ENCODE data around the gene HEBP2. TPM values are rescaled to one million over a fixed set of nuclear protein-coding genes. Genes with fewer than 3 reads are reported as not detected.
"Not testable (repeated sequence)": the region's sequence is repeated elsewhere in the genome, so short reads cannot be mapped to it uniquely, and the experiment has no call there.

HEBP2 gene, protein sequence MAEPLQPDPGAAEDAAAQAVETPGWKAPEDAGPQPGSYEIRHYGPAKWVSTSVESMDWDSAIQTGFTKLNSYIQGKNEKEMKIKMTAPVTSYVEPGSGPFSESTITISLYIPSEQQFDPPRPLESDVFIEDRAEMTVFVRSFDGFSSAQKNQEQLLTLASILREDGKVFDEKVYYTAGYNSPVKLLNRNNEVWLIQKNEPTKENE
- total RNA-seq: 100 to 1,000 TPM in 2 of 4 donors, 10 to 100 TPM in 2; 83.9 to 133 (median 109) TPM
- polyA plus RNA-seq: 10 to 100 TPM; 19.6 to 34.9 (median 34.2) TPM
- long read RNA-seq, donor 1, full-length matches to known transcripts: 114 of 123 reads
- long read RNA-seq, donor 1, partial matches to known transcripts: 7 of 123 reads
- long read RNA-seq, donor 1, other reads (novel, unspliced or antisense): 2 of 123 reads
- long read RNA-seq, donor 2, full-length matches to known transcripts: 211 of 226 reads
- long read RNA-seq, donor 2, partial matches to known transcripts: 9 of 226 reads
- long read RNA-seq, donor 2, other reads (novel, unspliced or antisense): 6 of 226 reads

- Histone ChIP-seq H3K36me3 (ENCODE audit: insufficient read depth in 1 of 2, low read depth in 1 of 2) (peaks cover 11 to 37% of the 10 kb centered on the region in 2 donors), H3K9me3 (no peaks in the 10 kb centered on the region), H3K4me1 (peaks cover 9% of the 10 kb centered on the region), H3K27me3 (ENCODE audit: insufficient read depth in 3 of 3, low read length in 2 of 3) (no peaks in the 10 kb centered on the region), H3K27ac (peak within 1 kb of the TSS; percentile 92), H3K4me3 (peak within 1 kb of the TSS; percentile 97)
- intact Hi-C loops (cut with DNase I): loop anchor here (2.0 to 10.0 kb wide), 2 partner anchors 289 kb away; no protein-coding TSS in a partner anchor
- TF ChIP-seq, protein P1, sequence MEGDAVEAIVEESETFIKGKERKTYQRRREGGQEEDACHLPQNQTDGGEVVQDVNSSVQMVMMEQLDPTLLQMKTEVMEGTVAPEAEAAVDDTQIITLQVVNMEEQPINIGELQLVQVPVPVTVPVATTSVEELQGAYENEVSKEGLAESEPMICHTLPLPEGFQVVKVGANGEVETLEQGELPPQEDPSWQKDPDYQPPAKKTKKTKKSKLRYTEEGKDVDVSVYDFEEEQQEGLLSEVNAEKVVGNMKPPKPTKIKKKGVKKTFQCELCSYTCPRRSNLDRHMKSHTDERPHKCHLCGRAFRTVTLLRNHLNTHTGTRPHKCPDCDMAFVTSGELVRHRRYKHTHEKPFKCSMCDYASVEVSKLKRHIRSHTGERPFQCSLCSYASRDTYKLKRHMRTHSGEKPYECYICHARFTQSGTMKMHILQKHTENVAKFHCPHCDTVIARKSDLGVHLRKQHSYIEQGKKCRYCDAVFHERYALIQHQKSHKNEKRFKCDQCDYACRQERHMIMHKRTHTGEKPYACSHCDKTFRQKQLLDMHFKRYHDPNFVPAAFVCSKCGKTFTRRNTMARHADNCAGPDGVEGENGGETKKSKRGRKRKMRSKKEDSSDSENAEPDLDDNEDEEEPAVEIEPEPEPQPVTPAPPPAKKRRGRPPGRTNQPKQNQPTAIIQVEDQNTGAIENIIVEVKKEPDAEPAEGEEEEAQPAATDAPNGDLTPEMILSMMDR (IDR thresholded peaks at IDR 0.05): peak; percentile 68
- ATAC-seq (peak; percentile 94 to 97 (median 96)), DNase-seq (peak; percentile 95 to 98)
- 0 to 1% (median 0%) methylated on average over 51 to 92 of the region's 92 CpGs for WGBS, 3 donors
Measured at GRCh38 chr6:138403801-138404665, at the start of gene HEBP2. Gene HEBP2, plus strand, starts transcription at chr6:138404223. Its CDS starts 273 bp downstream, at chr6:138404496.

DNA sequence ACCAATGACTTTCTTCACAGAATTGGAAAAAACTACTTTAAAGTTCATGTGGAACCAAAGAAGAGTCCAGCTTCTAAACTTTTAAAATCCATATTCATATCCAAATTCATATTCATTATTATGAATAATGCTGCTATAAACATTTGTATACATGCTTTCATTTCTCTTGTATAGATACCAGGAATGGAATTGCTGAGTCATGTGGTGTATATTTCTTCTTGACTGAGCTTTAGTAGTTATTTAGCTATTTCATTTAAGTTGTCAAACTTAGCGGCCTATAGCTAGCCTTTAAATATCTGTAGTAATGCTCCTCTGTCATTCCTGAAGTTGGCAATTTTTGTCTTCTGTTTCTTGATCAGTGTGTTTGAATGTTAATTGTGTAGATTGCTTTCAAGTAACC, 46.1 kb upstream of the HEBP2 start:
- no peaks in the 10 kb centered on the region for H3K9me3 ChIP-seq
- WGBS, 3 donors: 87 to 95% (median 91%) methylated on average over 1 of the region's 1 CpG
- H3K36me3 ChIP-seq (ENCODE audit: insufficient read depth in 1 of 2, low read depth in 1 of 2): no peaks in the 10 kb centered on the region
- ATAC-seq (no peak), DNase-seq (no peak)
- intact Hi-C loops (cut with DNase I): no loop called here
- TF ChIP-seq, protein P1 (IDR thresholded peaks at IDR 0.05): no peak
- no peak overlapping the region for H3K27ac ChIP-seq
- H3K4me3 ChIP-seq: no peak overlapping the region
- peaks cover 0 to 5% (median 0%) of the 10 kb centered on the region in 3 donors for H3K27me3 ChIP-seq (ENCODE audit: insufficient read depth in 3 of 3, low read length in 2 of 3)
- H3K4me1 ChIP-seq: no peaks in the 10 kb centered on the region

DNA sequence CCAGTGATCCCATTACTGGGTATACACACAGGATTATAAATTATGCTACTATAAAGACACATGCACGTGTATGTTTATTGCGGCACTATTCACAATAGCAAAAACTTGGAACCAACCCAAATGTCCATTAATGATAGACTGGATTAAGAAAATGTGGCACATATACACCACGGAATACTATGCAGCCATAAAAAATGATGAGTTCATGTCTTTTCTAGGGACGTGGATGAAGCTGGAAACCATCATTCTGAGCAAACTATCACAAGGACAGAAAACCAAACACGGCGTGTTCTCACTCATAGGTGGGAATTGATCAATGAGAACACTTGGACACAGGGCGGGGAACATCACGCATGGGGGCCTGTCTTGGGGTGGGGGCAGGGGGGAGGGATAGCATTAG, 35.3 kb upstream of the HEBP2 start:
- ATAC-seq; DNase-seq; H3K4me1 ChIP-seq; intact Hi-C loops (cut with DNase I); H3K9me3 ChIP-seq; H3K4me3 ChIP-seq; H3K27ac ChIP-seq; H3K27me3 ChIP-seq (ENCODE audit: insufficient read depth in 3 of 3, low read length in 2 of 3); H3K36me3 ChIP-seq (ENCODE audit: insufficient read depth in 1 of 2, low read depth in 1 of 2): not testable (repeated sequence)
- WGBS, 3 donors: 91 to 95% (median 93%) methylated on average over 8 of the region's 8 CpGs

- WGBS, 3 donors: 64 to 72% (median 64%) methylated on average over 9 of the region's 9 CpGs
- no peaks in the 10 kb centered on the region for H3K9me3 ChIP-seq
- ATAC-seq: no peak
Measured at GRCh38 chr6:138370631-138371451, 33.2 kb upstream of the HEBP2 start.

More at GRCh38 chr6:138370631-138371451, 33.2 kb upstream of the HEBP2 start:
- intact Hi-C loops (cut with DNase I): no loop called here
- Histone ChIP-seq H3K36me3 (ENCODE audit: insufficient read depth in 1 of 2, low read depth in 1 of 2) (no peaks in the 10 kb centered on the region), H3K27ac (no peak overlapping the region), H3K4me3 (no peak overlapping the region), H3K27me3 (ENCODE audit: insufficient read depth in 3 of 3, low read length in 2 of 3) (no peaks in the 10 kb centered on the region), H3K4me1 (no peaks in the 10 kb centered on the region)
- TF ChIP-seq, protein P1 (IDR thresholded peaks at IDR 0.05): no peak
- DNase-seq: no peak

Measured in psoas muscle (tissue), 8 donors.